Measurements from ENCODE around the gene KIFC1.

DNA sequence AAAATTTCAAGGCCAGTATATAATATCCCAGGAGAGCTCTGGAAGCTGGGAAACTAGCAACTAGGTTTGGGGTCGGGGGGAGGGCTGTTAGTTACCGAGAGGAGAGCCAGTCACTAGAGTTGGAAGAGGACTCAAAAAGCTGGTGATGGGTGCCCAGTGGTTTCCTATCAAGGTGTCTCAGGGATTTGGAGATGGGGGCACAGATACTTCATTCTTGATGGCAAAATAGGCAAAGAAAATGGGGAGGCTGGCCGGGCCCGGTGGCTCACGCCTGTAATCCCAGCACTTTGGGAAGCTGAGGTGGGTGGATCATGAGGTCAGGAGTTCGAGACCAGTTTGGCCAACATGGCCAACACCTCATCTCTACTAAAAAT lies 20.0 kb downstream of the KIFC1 start:
- no peak for TF ChIP-seq EZH2 (IDR thresholded peaks at IDR 0.05; ENCODE audit: borderline replicate concordance, low read depth, low read length)
- TF ChIP-seq, protein P1, sequence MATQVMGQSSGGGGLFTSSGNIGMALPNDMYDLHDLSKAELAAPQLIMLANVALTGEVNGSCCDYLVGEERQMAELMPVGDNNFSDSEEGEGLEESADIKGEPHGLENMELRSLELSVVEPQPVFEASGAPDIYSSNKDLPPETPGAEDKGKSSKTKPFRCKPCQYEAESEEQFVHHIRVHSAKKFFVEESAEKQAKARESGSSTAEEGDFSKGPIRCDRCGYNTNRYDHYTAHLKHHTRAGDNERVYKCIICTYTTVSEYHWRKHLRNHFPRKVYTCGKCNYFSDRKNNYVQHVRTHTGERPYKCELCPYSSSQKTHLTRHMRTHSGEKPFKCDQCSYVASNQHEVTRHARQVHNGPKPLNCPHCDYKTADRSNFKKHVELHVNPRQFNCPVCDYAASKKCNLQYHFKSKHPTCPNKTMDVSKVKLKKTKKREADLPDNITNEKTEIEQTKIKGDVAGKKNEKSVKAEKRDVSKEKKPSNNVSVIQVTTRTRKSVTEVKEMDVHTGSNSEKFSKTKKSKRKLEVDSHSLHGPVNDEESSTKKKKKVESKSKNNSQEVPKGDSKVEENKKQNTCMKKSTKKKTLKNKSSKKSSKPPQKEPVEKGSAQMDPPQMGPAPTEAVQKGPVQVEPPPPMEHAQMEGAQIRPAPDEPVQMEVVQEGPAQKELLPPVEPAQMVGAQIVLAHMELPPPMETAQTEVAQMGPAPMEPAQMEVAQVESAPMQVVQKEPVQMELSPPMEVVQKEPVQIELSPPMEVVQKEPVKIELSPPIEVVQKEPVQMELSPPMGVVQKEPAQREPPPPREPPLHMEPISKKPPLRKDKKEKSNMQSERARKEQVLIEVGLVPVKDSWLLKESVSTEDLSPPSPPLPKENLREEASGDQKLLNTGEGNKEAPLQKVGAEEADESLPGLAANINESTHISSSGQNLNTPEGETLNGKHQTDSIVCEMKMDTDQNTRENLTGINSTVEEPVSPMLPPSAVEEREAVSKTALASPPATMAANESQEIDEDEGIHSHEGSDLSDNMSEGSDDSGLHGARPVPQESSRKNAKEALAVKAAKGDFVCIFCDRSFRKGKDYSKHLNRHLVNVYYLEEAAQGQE (IDR thresholded peaks at IDR 0.05; ENCODE audit: borderline replicate concordance): no peak
- TF ChIP-seq, protein P1 (CRISPR knock-in tag; IDR thresholded peaks at IDR 0.05; ENCODE audit: low read depth): no peak
- TF ChIP-seq ZNF23 (CRISPR knock-in tag; IDR thresholded peaks at IDR 0.05): no peak
- no peak for TF ChIP-seq ZNF143 (CRISPR knock-in tag; IDR thresholded peaks at IDR 0.05)
